IMR-90 (cell line): Measurements from ENCODE around the gene GMPR. TPM values are rescaled to one million over a fixed set of nuclear protein-coding genes. Genes with fewer than 3 reads are reported as not detected.

Experiments
- ATAC-seq: fragments of 200-7000 bp; cut with Tn5 transposase; 2 replicates; pipeline ENCODE4 v1.9.1; 2020; ENCODE audit warnings: low read depth, mild to moderate bottlenecking, moderate library complexity
- BruUV-seq: library from RNA; stranded (reverse); fragments of 400-500 nt; replicated peaks from 2 replicates; lab custom pipeline; 2021; lab: Mats Ljungman, UMichigan
- CTCF ChIA-PET: fragments of 300-600 bp; formaldehyde crosslinking; extraction: SDS; loops from one replicate; lab custom pipeline; 2021; ENCODE audit warnings: antibody characterized with exemption; lab: Yijun Ruan, JAX
- POLR2A ChIA-PET: fragments of 300-600 bp; sonication (Branson Sonifier 250); formaldehyde crosslinking; loops from one replicate; lab custom pipeline; 2022; ENCODE audit warnings: antibody characterized with exemption; ENCODE audit not compliant: unreplicated experiment; lab: Charles Lee
- DNase-seq: peaks from one replicate; pipeline ENCODE4 v3.0.0; 2013
- H2AFZ ChIP-seq: replicated peaks from 2 replicates; pipeline ENCODE3; 2013; ENCODE audit warnings: low read length, mild to moderate bottlenecking; ENCODE audit not compliant: poor library complexity
- H2AK5ac ChIP-seq: 2 replicates; pipeline ENCODE4 v1.6.1; 2013; ENCODE audit warnings: low read depth, low read length, inconsistent platforms
- H2AK9ac ChIP-seq: replicated peaks from 2 replicates; pipeline ENCODE3; 2013; ENCODE audit warnings: mild to moderate bottlenecking, low read depth, low read length, moderate library complexity; ENCODE audit not compliant: poor library complexity
- H2BK120ac ChIP-seq: 2 replicates; pipeline ENCODE4 v1.6.1; 2013; ENCODE audit warnings: low read depth, low read length, inconsistent platforms
- H2BK15ac ChIP-seq: 3 replicates; pipeline ENCODE4 v1.6.1; 2013; ENCODE audit warnings: low read depth, low read length, inconsistent platforms
- H2BK20ac ChIP-seq: 2 replicates; pipeline ENCODE4 v1.6.1; 2013; ENCODE audit warnings: low read depth, mild to moderate bottlenecking, inconsistent platforms, low read length, moderate library complexity
- H2BK5ac ChIP-seq: 2 replicates; pipeline ENCODE4 v1.6.1; 2013; ENCODE audit warnings: mild to moderate bottlenecking, low read depth, low read length, inconsistent platforms; ENCODE audit not compliant: poor library complexity, severe bottlenecking
- H3K14ac ChIP-seq: replicated peaks from 2 replicates; pipeline ENCODE4 v1.6.1; 2013; ENCODE audit warnings: low read depth, low read length, inconsistent platforms
- H3K18ac ChIP-seq: 2 replicates; pipeline ENCODE4 v1.6.1; 2013; ENCODE audit warnings: low read depth, low read length, control low read depth
- H3K23ac ChIP-seq: 2 replicates; pipeline ENCODE4 v1.6.1; 2013; ENCODE audit warnings: low read depth, low read length, inconsistent platforms
- H3K27ac ChIP-seq: 2 replicates; pipeline ENCODE4 v1.5.1; 2013; ENCODE audit warnings: mild to moderate bottlenecking, control low read depth, low read length; ENCODE audit not compliant: insufficient read depth
- H3K27me3 ChIP-seq: 2 replicates; pipeline ENCODE4 v1.6.1; 2013; ENCODE audit warnings: low read length; ENCODE audit not compliant: control insufficient read depth, insufficient read depth
- H3K36me3 ChIP-seq: 2 replicates; pipeline ENCODE4 v1.6.1; 2013; ENCODE audit warnings: low read length, mixed read lengths; ENCODE audit not compliant: control insufficient read depth, insufficient read depth
- H3K4ac ChIP-seq: 2 replicates; pipeline ENCODE4 v1.6.1; 2013; ENCODE audit warnings: low read depth, low read length, inconsistent platforms
- H3K4me1 ChIP-seq: 2 replicates; pipeline ENCODE4 v1.6.1; 2013; ENCODE audit warnings: low read length, mixed read lengths; ENCODE audit not compliant: control insufficient read depth, insufficient read depth
- H3K4me2 ChIP-seq: 2 replicates; pipeline ENCODE4 v1.6.1; 2013; ENCODE audit warnings: low read depth, mild to moderate bottlenecking, control low read depth, low read length, moderate library complexity
- H3K4me3 ChIP-seq: 2 replicates; pipeline ENCODE4 v1.5.1; 2013; ENCODE audit warnings: low read depth, mild to moderate bottlenecking, control low read depth, low read length, moderate library complexity; ENCODE audit not compliant: insufficient read depth
- H3K56ac ChIP-seq: 2 replicates; pipeline ENCODE4 v1.6.1; 2013; ENCODE audit warnings: low read length, inconsistent platforms; ENCODE audit not compliant: insufficient read depth; ENCODE audit errors: extremely low read depth
- H3K79me1 ChIP-seq, 2 experiments: 2 replicates each; pipeline ENCODE4 v1.6.1; 2013; ENCODE audit warnings: low read length in 2 of 2, inconsistent platforms in 1 of 2, low read depth in 1 of 2
- H3K9ac ChIP-seq: 2 replicates; pipeline ENCODE4 v1.6.1; 2013; ENCODE audit warnings: low read depth, low read length, control low read depth
- H3K9me1 ChIP-seq: 2 replicates; pipeline ENCODE4 v1.6.1; 2013; ENCODE audit warnings: low read length, inconsistent platforms; ENCODE audit not compliant: insufficient read depth
- H3K9me3 ChIP-seq: 2 replicates; pipeline ENCODE4 v1.6.1; 2013; ENCODE audit warnings: low read length; ENCODE audit not compliant: control insufficient read depth, insufficient read depth
- H4K20me1 ChIP-seq: 2 replicates; pipeline ENCODE4 v1.6.1; 2013; ENCODE audit warnings: low read length, inconsistent platforms; ENCODE audit not compliant: insufficient read depth
- H4K5ac ChIP-seq: 2 replicates; pipeline ENCODE4 v1.6.1; 2013; ENCODE audit warnings: mild to moderate bottlenecking, low read depth, low read length, control low read depth
- H4K8ac ChIP-seq, 2 experiments: 2 replicates each; pipeline ENCODE4 v1.6.1; 2013; ENCODE audit warnings: low read depth in 2 of 2, low read length in 2 of 2, control low read depth in 1 of 2, inconsistent platforms in 1 of 2
- H4K91ac ChIP-seq: 2 replicates; pipeline ENCODE4 v1.6.1; 2013; ENCODE audit warnings: low read depth, low read length, inconsistent platforms; ENCODE audit not compliant: insufficient read depth
- BHLHE40 ChIP-seq: fragments of 150-350 bp; IDR thresholded peaks from 2 replicates; pipeline ENCODE4 v1.6.1; 2016; ENCODE audit warnings: mild to moderate bottlenecking, low read depth, low read length
- CEBPB ChIP-seq: IDR thresholded peaks from 2 replicates; pipeline ENCODE4 v1.6.1; 2012; ENCODE audit warnings: low read depth, low read length, improper control_type of control experiment
- CHD1 ChIP-seq: IDR thresholded peaks from 2 replicates; pipeline ENCODE4 v1.6.1; 2012; ENCODE audit warnings: low read depth, low read length, improper control_type of control experiment
- CTCF ChIP-seq: conservative IDR thresholded peaks from 2 replicates; pipeline ENCODE4 v1.5.1; 2012; ENCODE audit warnings: mild to moderate bottlenecking, low read depth, low read length, improper control_type of control experiment
- MAFK ChIP-seq: IDR thresholded peaks from 2 replicates; pipeline ENCODE4 v1.6.1; 2012; ENCODE audit warnings: low read depth, low read length, improper control_type of control experiment
- MAZ ChIP-seq: IDR thresholded peaks from 2 replicates; pipeline ENCODE4 v1.6.1; 2012; ENCODE audit warnings: low read depth, mild to moderate bottlenecking, low read length, improper control_type of control experiment, moderate library complexity, borderline replicate concordance
- MXI1 ChIP-seq: IDR thresholded peaks from 2 replicates; pipeline ENCODE4 v1.6.1; 2012; ENCODE audit warnings: low read depth, mild to moderate bottlenecking, low read length, moderate library complexity, borderline replicate concordance
- NFE2L2 ChIP-seq: fragments of 150-350 bp; IDR thresholded peaks from 2 replicates; pipeline ENCODE4 v1.6.1; 2016; ENCODE audit warnings: low read depth, mild to moderate bottlenecking, low read length
- POLR2A ChIP-seq: IDR thresholded peaks from 2 replicates; pipeline ENCODE4 v1.6.1; 2012; ENCODE audit warnings: mild to moderate bottlenecking, low read depth, low read length
- RAD21 ChIP-seq: IDR thresholded peaks from 2 replicates; pipeline ENCODE4 v1.6.1; 2012; ENCODE audit warnings: low read length, improper control_type of control experiment
- RCOR1 ChIP-seq: IDR thresholded peaks from 2 replicates; pipeline ENCODE4 v1.6.1; 2012; ENCODE audit warnings: mild to moderate bottlenecking, low read length, improper control_type of control experiment; ENCODE audit not compliant: insufficient replicate concordance
- RFX5 ChIP-seq: IDR thresholded peaks from 2 replicates; pipeline ENCODE4 v1.8.0; 2012; ENCODE audit warnings: low read depth, mild to moderate bottlenecking, low read length, moderate library complexity
- SMC3 ChIP-seq: fragments of 150-350 bp; IDR thresholded peaks from 2 replicates; pipeline ENCODE4 v1.6.1; 2016; ENCODE audit warnings: low read depth, mild to moderate bottlenecking, antibody characterized with exemption, low read length, moderate library complexity
- USF2 ChIP-seq: fragments of 150-350 bp; IDR thresholded peaks from 2 replicates; pipeline ENCODE4 v1.6.1; 2017; ENCODE audit warnings: mild to moderate bottlenecking, antibody characterized with exemption, low read length, low read depth
- WGBS, 2 experiments: methylation state at CpG; one replicate each; pipeline versions ENCODE4 v1.1.5 to v1.1.7; 2013; ENCODE audit warnings: missing lambda C conversion rate in 2 of 2; ENCODE audit not compliant: insufficient read length in 1 of 2; ENCODE audit errors: extremely low coverage in 2 of 2; 5-methylcytosine and 5-hydroxymethylcytosine counted together
- dilution Hi-C: fragments of 300-500 bp; cut with HindIII; formaldehyde crosslinking; loops from one replicate; pipeline ENCODE4 v1.14.3; 2018; ENCODE audit warnings: low sequenced_read_pairs; ENCODE audit not compliant: unreplicated experiment
- in situ Hi-C: fragments of 300-500 bp; cut with MboI; formaldehyde crosslinking; loops from 3 replicates; pipeline ENCODE4 v1.14.3; 2019; ENCODE audit warnings: low sequenced_read_pairs, inconsistent platforms, mixed read lengths
- intact Hi-C: fragments of 100-400 bp; cut with micrococcal nuclease; formaldehyde crosslinking; loops from 2 replicates; pipeline ENCODE4 v1.10.0; 2022
- polyA plus RNA-seq, 3 experiments: library from polyadenylated mRNA; depleted of rRNA; stranded (reverse); fragments of >200 nt; gene quantifications; 2 replicates each; pipeline ENCODE4 v1.2.3, GENCODE V29; 2012; ENCODE audit warnings: low replicate concordance in 1 of 3
- total RNA-seq: library from RNA; depleted of rRNA; stranded (reverse); fragments of >200 nt; gene quantifications from 2 replicates; pipeline ENCODE4 v1.2.3, GENCODE V29; 2012
- TF ChIP-seq, protein P1 (sequence below): fragments of 150-350 bp; IDR thresholded peaks from 2 replicates; pipeline ENCODE4 v1.6.1; 2016; ENCODE audit warnings: low read depth, mild to moderate bottlenecking, low read length, moderate library complexity, borderline replicate concordance

GMPR gene
- total and polyA plus RNA-seq, 2 of the 4 experiments (the other 2 are of a cell fraction), result 6.3 to 8.6 TPM

- Histone ChIP-seq H3K9me1 (no peaks in the 10 kb centered on the region), H2AK9ac (no peak overlapping the region), H4K8ac (peak overlapping the region in 1 of 2 experiments; percentile 72; a peak in 1 of 4 replicates), H3K14ac (0 out of 2 replicates have a peak overlapping the region, but pooled peaks have one; percentile 46), H2BK20ac (peak overlapping the region; percentile 3), H2AFZ (no peak overlapping the region), H3K18ac (peak overlapping the region; percentile 17; the same call in 1 of the 2 replicates), H3K79me1 (no peaks in the 10 kb centered on the region), H3K36me3 (no peaks in the 10 kb centered on the region), H3K27me3 (no peaks in the 10 kb centered on the region), H3K9ac (peak overlapping the region; percentile 1; the same call in 1 of the 2 replicates), H3K23ac (0 out of 2 replicates have a peak overlapping the region, but pooled peaks have one; percentile 11), H2AK5ac (no peak overlapping the region; the same call in 1 of the 2 replicates), H2BK15ac (peak overlapping the region; percentile 74; the same call in 1 of the 3 replicates), H3K4me3 (peak overlapping the region; percentile 45; the same call in 1 of the 2 replicates), H3K56ac (no peak overlapping the region), H3K4me1 (peaks cover 6% of the 10 kb centered on the region; the same call in 1 of the 2 replicates), H4K91ac (peak overlapping the region; percentile 76; the same call in 1 of the 2 replicates), H4K20me1 (no peaks in the 10 kb centered on the region), H2BK120ac (peak overlapping the region; percentile 89), H4K5ac (no peak overlapping the region), H2BK5ac (peak overlapping the region; percentile 69), H3K4me2 (peak overlapping the region; percentile 89), H3K4ac (peak overlapping the region; percentile 35; the same call in 1 of the 2 replicates), H3K9me3 (no peaks in the 10 kb centered on the region), H3K27ac (peak overlapping the region; percentile 13; the same call in 1 of the 2 replicates)
- in situ Hi-C loops (no loop called here), dilution Hi-C loops (no loop called here), intact Hi-C loops (no loop called here)
- BruUV-seq, result no TSS peak
- ChIA-PET CTCF (no interaction called here), POLR2A (no interaction called here)
- DNase-seq (peak; percentile 76), ATAC-seq (peak; percentile 29)
- WGBS, 2 experiments, result no CpG with 5 or more reads among the region's 3 CpGs
- TF ChIP-seq RFX5 (no peak), BHLHE40 (no peak), MAFK (no peak), MXI1 (no peak), RAD21 (no peak), MAZ (no peak), SMC3 (no peak), RCOR1 (no peak), CEBPB (no peak), USF2 (no peak), CHD1 (no peak), CTCF (no peak), POLR2A (no peak), NFE2L2 (no peak)
- TF ChIP-seq, protein P1, sequence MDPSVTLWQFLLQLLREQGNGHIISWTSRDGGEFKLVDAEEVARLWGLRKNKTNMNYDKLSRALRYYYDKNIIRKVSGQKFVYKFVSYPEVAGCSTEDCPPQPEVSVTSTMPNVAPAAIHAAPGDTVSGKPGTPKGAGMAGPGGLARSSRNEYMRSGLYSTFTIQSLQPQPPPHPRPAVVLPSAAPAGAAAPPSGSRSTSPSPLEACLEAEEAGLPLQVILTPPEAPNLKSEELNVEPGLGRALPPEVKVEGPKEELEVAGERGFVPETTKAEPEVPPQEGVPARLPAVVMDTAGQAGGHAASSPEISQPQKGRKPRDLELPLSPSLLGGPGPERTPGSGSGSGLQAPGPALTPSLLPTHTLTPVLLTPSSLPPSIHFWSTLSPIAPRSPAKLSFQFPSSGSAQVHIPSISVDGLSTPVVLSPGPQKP, result no peak
Measured at GRCh38 chr6:16236631-16237199, 1.7 kb upstream of the GMPR start.
